H1 (cell line): ENCODE measurements around the gene YARS1. TPM values are rescaled to one million over a fixed set of nuclear protein-coding genes. Genes with fewer than 3 reads are reported as not detected.

ENCODE experiments used
- CTCF ChIA-PET: fragments of 300-600 bp; sonication (Branson Sonifier 250); formaldehyde crosslinking; loops from one replicate; lab custom pipeline; 2021; ENCODE audit not compliant: partially characterized antibody; lab: Charles Lee
- POLR2A ChIA-PET: fragments of 300-600 bp; sonication (Branson Sonifier 250); formaldehyde crosslinking; loops from one replicate; lab custom pipeline; 2021; ENCODE audit warnings: inconsistent platforms; ENCODE audit not compliant: partially characterized antibody; lab: Charles Lee
- DNase-seq, 2 experiments: peaks; one replicate each; pipeline versions ENCODE4 v3.0.0 to v3.0.0-alpha.2; 2010 to 2022; ENCODE audit warnings: low spot score in 2 of 2, low read depth in 1 of 2, mixed read lengths in 1 of 2
- FAIRE-seq: peaks from 2 replicates; lab custom pipeline; 2011; peaks lifted over from hg19 to GRCh38; lab: Jason Lieb, UNC
- H2AFZ ChIP-seq: 2 replicates; pipeline ENCODE4 v1.8.1; 2012; ENCODE audit warnings: low read length, inconsistent platforms
- H2AK5ac ChIP-seq: 2 replicates; pipeline ENCODE4 v1.6.1; 2013; ENCODE audit warnings: low read depth, low read length
- H2BK120ac ChIP-seq: replicated peaks from 2 replicates; pipeline ENCODE3; 2013; ENCODE audit warnings: low read depth, low read length, inconsistent platforms
- H2BK12ac ChIP-seq: 2 replicates; pipeline ENCODE4 v1.6.1; 2013; ENCODE audit warnings: low read depth, low read length
- H2BK15ac ChIP-seq: 2 replicates; pipeline ENCODE4 v1.6.1; 2013; ENCODE audit warnings: low read length
- H2BK20ac ChIP-seq: 2 replicates; pipeline ENCODE4 v1.6.1; 2013; ENCODE audit warnings: low read length
- H2BK5ac ChIP-seq: 2 replicates; pipeline ENCODE4 v1.6.1; 2013; ENCODE audit warnings: low read depth, low read length
- H3K14ac ChIP-seq: 2 replicates; pipeline ENCODE4 v1.6.1; 2013; ENCODE audit warnings: inconsistent platforms; ENCODE audit not compliant: insufficient read length
- H3K18ac ChIP-seq: 2 replicates; pipeline ENCODE4 v1.6.1; 2013; ENCODE audit warnings: low read length; ENCODE audit errors: extremely low read depth
- H3K23ac ChIP-seq: 2 replicates; pipeline ENCODE4 v1.6.1; 2013; ENCODE audit warnings: inconsistent platforms; ENCODE audit not compliant: insufficient read length
- H3K23me2 ChIP-seq: 2 replicates; pipeline ENCODE4 v1.6.1; 2013; ENCODE audit warnings: low read depth, low read length
- H3K27ac ChIP-seq: 2 replicates; pipeline ENCODE4 v1.6.1; 2011; ENCODE audit warnings: low read depth, low read length, inconsistent platforms
- H3K27me3 ChIP-seq, 4 experiments: replicated peaks in 1 of 4; 1 replicate in 1 of 4; 2 replicates in 3 of 4; pipeline versions ENCODE4 v1.6.1 to v1.8.1; 2011 to 2013; ENCODE audit warnings: low read length in 3 of 4, mild to moderate bottlenecking in 3 of 4, inconsistent platforms in 2 of 4, mixed read lengths in 2 of 4, moderate library complexity in 1 of 4; ENCODE audit not compliant: control insufficient read depth in 3 of 4, insufficient read depth in 3 of 4; ENCODE audit errors: extremely low read depth in 1 of 4
- H3K36me3 ChIP-seq, 4 experiments: 2 replicates each; pipeline versions ENCODE4 v1.6.1 to v1.8.1; 2011 to 2013; ENCODE audit warnings: mild to moderate bottlenecking in 4 of 4, low read length in 3 of 4, moderate library complexity in 2 of 4, control low read depth in 1 of 4, inconsistent platforms in 1 of 4; ENCODE audit not compliant: insufficient read depth in 4 of 4, control insufficient read depth in 2 of 4
- H3K4ac ChIP-seq: replicated peaks from 2 replicates; pipeline ENCODE3; 2013; ENCODE audit warnings: low read length, low read depth, mixed read lengths, inconsistent platforms; ENCODE audit not compliant: insufficient read length
- H3K4me1 ChIP-seq, 4 experiments: replicated peaks in 1 of 4; 1 replicate in 1 of 4; 2 replicates in 3 of 4; pipeline versions ENCODE4 v1.6.1 to v1.8.1; 2011 to 2013; ENCODE audit warnings: low read length in 3 of 4, inconsistent platforms in 2 of 4, mixed read lengths in 1 of 4; ENCODE audit not compliant: insufficient read depth in 4 of 4, control insufficient read depth in 3 of 4
- H3K4me2 ChIP-seq, 2 experiments: 2 replicates each; pipeline versions ENCODE4 v1.6.1 to v1.8.1; 2011 to 2013; ENCODE audit warnings: low read depth in 2 of 2, low read length in 2 of 2, control low read depth in 1 of 2, inconsistent platforms in 1 of 2, mild to moderate bottlenecking in 1 of 2; ENCODE audit not compliant: insufficient read depth in 1 of 2
- H3K4me3 ChIP-seq, 4 experiments: fragments of 200-600, 300-600 bp in 1 of 4; sonication (generic), shearing (Covaris generic), sonication (Bioruptor Twin) in 1 of 4; 2 replicates each; pipeline versions ENCODE4 v1.5.1 to v1.8.1; 2011 to 2016; ENCODE audit warnings: low read length in 4 of 4, low read depth in 3 of 4, control low read depth in 2 of 4, inconsistent platforms in 2 of 4, mild to moderate bottlenecking in 2 of 4, mixed read lengths in 1 of 4, moderate library complexity in 1 of 4; ENCODE audit not compliant: insufficient read depth in 2 of 4; ENCODE audit errors: extremely low read depth in 1 of 4
- H3K56ac ChIP-seq: replicated peaks from 2 replicates; pipeline ENCODE3; 2013; ENCODE audit warnings: low read depth, mild to moderate bottlenecking, mixed read lengths, low read length, inconsistent platforms; ENCODE audit not compliant: insufficient read length
- H3K79me1 ChIP-seq: 2 replicates; pipeline ENCODE4 v1.6.1; 2013; ENCODE audit warnings: low read depth, low read length, control low read depth
- H3K79me2 ChIP-seq, 2 experiments: 2 replicates each; pipeline versions ENCODE4 v1.6.1 to v1.8.1; 2012 to 2013; ENCODE audit warnings: low read length in 2 of 2, mild to moderate bottlenecking in 2 of 2, inconsistent platforms in 1 of 2; ENCODE audit not compliant: insufficient read depth in 2 of 2, control insufficient read depth in 1 of 2
- H3K9ac ChIP-seq, 4 experiments: replicated peaks in 1 of 4; 1 replicate in 1 of 4; 2 replicates in 3 of 4; pipeline versions ENCODE4 v1.6.1 to v1.8.1; 2011 to 2013; ENCODE audit warnings: low read depth in 3 of 4, low read length in 3 of 4, control low read depth in 2 of 4, mild to moderate bottlenecking in 2 of 4, moderate library complexity in 2 of 4, inconsistent platforms in 1 of 4; ENCODE audit errors: extremely low read depth in 1 of 4
- H3K9me3 ChIP-seq, 2 experiments: 2 replicates each; pipeline versions ENCODE4 v1.6.1 to v1.8.1; 2012 to 2013; ENCODE audit warnings: mild to moderate bottlenecking in 2 of 2, moderate library complexity in 2 of 2, control low read depth in 1 of 2, inconsistent platforms in 1 of 2, low read depth in 1 of 2, low read length in 1 of 2, mixed read lengths in 1 of 2; ENCODE audit not compliant: insufficient read depth in 2 of 2
- H4K20me1 ChIP-seq, 2 experiments: replicated peaks in 1 of 2; 2 replicates each; pipeline versions ENCODE3 to v1.8.1; 2011 to 2013; ENCODE audit warnings: inconsistent platforms in 2 of 2, low read length in 2 of 2, mild to moderate bottlenecking in 1 of 2; ENCODE audit not compliant: insufficient read depth in 2 of 2, control insufficient read depth in 1 of 2
- H4K5ac ChIP-seq: 2 replicates; pipeline ENCODE4 v1.6.1; 2013; ENCODE audit warnings: low read length, low read depth, mixed read lengths, inconsistent platforms; ENCODE audit not compliant: insufficient read length
- H4K8ac ChIP-seq: 2 replicates; pipeline ENCODE4 v1.8.0; 2013; ENCODE audit warnings: mild to moderate bottlenecking, moderate library complexity, low read length, inconsistent platforms; ENCODE audit not compliant: insufficient read depth; ENCODE audit errors: extremely low read depth
- H4K91ac ChIP-seq: replicated peaks from 2 replicates; pipeline ENCODE3; 2013; ENCODE audit warnings: low read length, mixed read lengths, inconsistent platforms; ENCODE audit not compliant: insufficient read length
- CBX5 ChIP-seq: fragments of 300-800, 300-1000 bp; sonication (generic); IDR thresholded peaks from 2 replicates; pipeline ENCODE4 v1.7.1; 2016; ENCODE audit warnings: antibody characterized with exemption, low read length, low read depth
- CBX8 ChIP-seq: fragments of 300-800, 300-1000 bp; sonication (generic); IDR thresholded peaks from 2 replicates; pipeline ENCODE4 v1.7.1; 2016; ENCODE audit warnings: low read depth, low read length, borderline replicate concordance
- HDAC2 ChIP-seq, 2 experiments: fragments of 300-600 bp in 1 of 2; sonication (generic) in 1 of 2; IDR thresholded peaks; 2 replicates each; pipeline ENCODE4 v1.6.1; 2011 to 2012; ENCODE audit warnings: low read depth in 2 of 2, low read length in 2 of 2, mild to moderate bottlenecking in 2 of 2, moderate library complexity in 2 of 2, borderline replicate concordance in 1 of 2, inconsistent platforms in 1 of 2
- JUN ChIP-seq: IDR thresholded peaks from 2 replicates; pipeline ENCODE4 v1.6.1; 2011; ENCODE audit warnings: low read depth, mild to moderate bottlenecking, improper control_type of control experiment, low read length
- JUND ChIP-seq: IDR thresholded peaks from 2 replicates; pipeline ENCODE4 v1.6.1; 2011; ENCODE audit warnings: mild to moderate bottlenecking, improper control_type of control experiment, low read length
- NRF1 ChIP-seq: IDR thresholded peaks from 2 replicates; pipeline ENCODE4 v1.6.1; 2011; ENCODE audit warnings: mild to moderate bottlenecking, low read depth, low read length, improper control_type of control experiment
- POU5F1 ChIP-seq: IDR thresholded peaks from 2 replicates; pipeline ENCODE4 v1.6.1; 2011; ENCODE audit warnings: low read depth, mild to moderate bottlenecking, low read length, moderate library complexity
- SAP30 ChIP-seq: fragments of 300-600 bp; sonication (generic); IDR thresholded peaks from 2 replicates; pipeline ENCODE4 v1.7.1; 2012; ENCODE audit warnings: low read length, moderate library complexity, mild to moderate bottlenecking, inconsistent platforms; ENCODE audit not compliant: insufficient read depth, insufficient replicate concordance
- SIN3A ChIP-seq, 2 experiments: IDR thresholded peaks in 1 of 2; conservative IDR thresholded peaks in 1 of 2; 2 replicates each; pipeline ENCODE4 v1.6.1; 2011 to 2012; ENCODE audit warnings: low read length in 2 of 2, improper control_type of control experiment in 1 of 2, low read depth in 1 of 2, mild to moderate bottlenecking in 1 of 2
- SUZ12 ChIP-seq: fragments of 200-600 bp; sonication (generic); IDR thresholded peaks from 2 replicates; pipeline ENCODE4 v1.6.1; 2012; ENCODE audit warnings: mild to moderate bottlenecking, inconsistent platforms, low read length, moderate library complexity, mixed read lengths
- TBP ChIP-seq: IDR thresholded peaks from 2 replicates; pipeline ENCODE4 v1.6.1; 2011; ENCODE audit warnings: low read depth, low read length, improper control_type of control experiment
- YY1 ChIP-seq: IDR thresholded peaks from 2 replicates; pipeline ENCODE4 v1.6.1; 2011; ENCODE audit warnings: low read depth, mild to moderate bottlenecking, low read length
- WGBS, 2 experiments: shearing (Covaris generic) in 1 of 2; methylation state at CpG; one replicate each; pipeline versions ENCODE4 v1.1.6 to v1.1.7; 2013 to 2015; ENCODE audit warnings: low lambda C conversion rate in 2 of 2, mixed read lengths in 2 of 2, inconsistent platforms in 1 of 2, low coverage in 1 of 2, missing lambda C conversion rate in 1 of 2; ENCODE audit not compliant: insufficient replicate concordance in 2 of 2, insufficient coverage in 1 of 2, insufficient read length in 1 of 2; ENCODE audit errors: extremely low coverage in 1 of 2, missing lambda C conversion rate in 1 of 2; 5-methylcytosine and 5-hydroxymethylcytosine counted together
- polyA plus RNA-seq, 7 experiments: library from polyadenylated mRNA; depleted of rRNA in 3 of 7; stranded (reverse) in 5 of 7; unstranded in 2 of 7; fragments of >200 nt in 5 of 7; fragments of 200-250 nt in 2 of 7; gene quantifications; 1 replicate in 5 of 7; 2 replicates in 1 of 7; 4 replicates in 1 of 7; pipeline versions ENCODE4 v1.2.1 to v1.2.3, GENCODE V29; 2011 to 2013; ENCODE audit warnings: missing spikeins in 2 of 7, mixed read lengths in 2 of 7
- total RNA-seq: library from RNA; stranded (reverse); fragmentation: NEBNext Ultra II Directional; extraction: Animal tissue kit (Norgen Biotek cat#: 25700); gene quantifications from 2 replicates; pipeline ENCODE4 v1.2.1, GENCODE V29; 2021
- TF ChIP-seq, protein P1 (sequence below): IDR thresholded peaks from 2 replicates; pipeline ENCODE4 v1.6.1; 2011; ENCODE audit warnings: low read length, improper control_type of control experiment

Gene YARS1
- total and polyA plus RNA-seq, 2 of the 8 experiments (the other 6 are each of a cell fraction or from before 2014, with no cell fraction given), result 47.1 to 226 TPM

DNA sequence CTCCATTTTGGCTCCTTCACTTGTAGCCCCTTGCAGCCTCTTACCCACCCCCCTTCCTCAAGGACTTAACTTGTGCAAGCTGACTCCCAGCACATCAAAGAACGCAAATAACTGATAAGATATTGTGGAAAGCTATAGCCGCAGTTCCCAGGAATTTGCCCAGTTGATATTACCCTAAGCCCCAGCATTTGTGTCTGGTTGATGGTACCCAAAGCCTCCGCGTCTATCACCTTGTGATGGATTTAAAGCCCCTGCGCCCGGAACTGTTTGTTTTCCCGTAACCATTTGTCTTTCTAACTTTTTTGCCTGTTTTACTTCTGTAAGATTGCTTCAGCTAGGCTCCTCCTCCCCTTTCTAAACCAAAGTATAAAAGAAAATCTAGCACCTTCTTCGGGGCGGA is 5.9 kb downstream of the YARS1 start:
- no peak overlapping the region for H4K8ac ChIP-seq
- FAIRE-seq (no peak), DNase-seq (no peak)
- no peak overlapping the region for H3K56ac ChIP-seq
- H3K4me1 ChIP-seq, result peaks cover 4 to 11% (median 7%) of the 10 kb centered on the region in 4 experiments; a peak in 6 of 7 replicates
- no peak overlapping the region for H3K4ac ChIP-seq
- H2AK5ac ChIP-seq, result no peak overlapping the region
- no peaks in the 10 kb centered on the region for H3K27me3 ChIP-seq
- H3K23me2 ChIP-seq, result no peaks in the 10 kb centered on the region; the same call in 1 of the 2 replicates
- no peak overlapping the region for H2BK120ac ChIP-seq
- H4K5ac ChIP-seq, result no peak overlapping the region
- H3K23ac ChIP-seq, result no peak overlapping the region
- H3K9ac ChIP-seq, result no peak overlapping the region
- POLR2A ChIA-PET, result interaction anchor here (0.7 to 2.9 kb wide), 13 partner anchors 10 to 159 kb away, joined by 3 to 11 read pairs (median 5); no protein-coding TSS in a partner anchor
- H3K18ac ChIP-seq, result no peak overlapping the region
- 95% methylated on average over 9 of the region's 9 CpGs; no CpG with 5 or more reads in 1 of the 2 experiments for WGBS, 2 experiments
- no peaks in the 10 kb centered on the region; a peak in 1 of 4 replicates for H3K9me3 ChIP-seq
- H3K79me1 ChIP-seq, result peaks cover 7% of the 10 kb centered on the region
- no peak overlapping the region for H2BK5ac ChIP-seq
- H3K4me3 ChIP-seq, result no peak overlapping the region
- no peak overlapping the region for H2AFZ ChIP-seq
- no peak overlapping the region for H3K4me2 ChIP-seq
- H2BK12ac ChIP-seq, result no peak overlapping the region
- H4K91ac ChIP-seq, result no peak overlapping the region
- CTCF ChIA-PET, result no interaction called here
- peaks cover 28 to 86% of the 10 kb centered on the region in 2 experiments for H3K79me2 ChIP-seq
- no peak overlapping the region for H2BK20ac ChIP-seq
- H3K36me3 ChIP-seq, result peaks cover 18 to 55% (median 38%) of the 10 kb centered on the region in 4 experiments
- no peak overlapping the region for H3K14ac ChIP-seq
- H2BK15ac ChIP-seq, result no peak overlapping the region
- no peak overlapping the region for H3K27ac ChIP-seq
- peaks cover 6 to 10% of the 10 kb centered on the region in 2 experiments for H4K20me1 ChIP-seq
- no peak for TF ChIP-seq CBX5
- TF ChIP-seq NRF1, result no peak
- TF ChIP-seq, protein P1, sequence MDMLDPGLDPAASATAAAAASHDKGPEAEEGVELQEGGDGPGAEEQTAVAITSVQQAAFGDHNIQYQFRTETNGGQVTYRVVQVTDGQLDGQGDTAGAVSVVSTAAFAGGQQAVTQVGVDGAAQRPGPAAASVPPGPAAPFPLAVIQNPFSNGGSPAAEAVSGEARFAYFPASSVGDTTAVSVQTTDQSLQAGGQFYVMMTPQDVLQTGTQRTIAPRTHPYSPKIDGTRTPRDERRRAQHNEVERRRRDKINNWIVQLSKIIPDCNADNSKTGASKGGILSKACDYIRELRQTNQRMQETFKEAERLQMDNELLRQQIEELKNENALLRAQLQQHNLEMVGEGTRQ, result no peak
- no peak for TF ChIP-seq JUN
- TF ChIP-seq SAP30, result no peak
- TF ChIP-seq SUZ12, result no peak
- no peak for TF ChIP-seq SIN3A (conservative IDR thresholded peaks at IDR 0.05 in 1 of 2, IDR thresholded peaks at IDR 0.05 in 1 of 2; ENCODE audit: low read depth in 1 of 2, low read length in 2 of 2)
- TF ChIP-seq TBP, result no peak
- TF ChIP-seq POU5F1, result no peak
- TF ChIP-seq JUND, result no peak
- no peak for TF ChIP-seq HDAC2 (IDR thresholded peaks at IDR 0.05; ENCODE audit: borderline replicate concordance in 1 of 2, low read depth in 2 of 2, low read length in 2 of 2)
- no peak for TF ChIP-seq YY1
- no peak for TF ChIP-seq CBX8
